Activated CD4-positive, alpha-beta T cell treated with anti-CD3 and anti-CD28 coated beads, Interleukin-2, amount 50 U/mL, for 48 hours (primary cell): ENCODE results near the gene UQCC5.

Experiments used
- DNase-seq, 2 experiments: peaks; one replicate each; pipeline ENCODE4 v3.0.0-alpha.2; 2020

Gene UQCC5

DNA sequence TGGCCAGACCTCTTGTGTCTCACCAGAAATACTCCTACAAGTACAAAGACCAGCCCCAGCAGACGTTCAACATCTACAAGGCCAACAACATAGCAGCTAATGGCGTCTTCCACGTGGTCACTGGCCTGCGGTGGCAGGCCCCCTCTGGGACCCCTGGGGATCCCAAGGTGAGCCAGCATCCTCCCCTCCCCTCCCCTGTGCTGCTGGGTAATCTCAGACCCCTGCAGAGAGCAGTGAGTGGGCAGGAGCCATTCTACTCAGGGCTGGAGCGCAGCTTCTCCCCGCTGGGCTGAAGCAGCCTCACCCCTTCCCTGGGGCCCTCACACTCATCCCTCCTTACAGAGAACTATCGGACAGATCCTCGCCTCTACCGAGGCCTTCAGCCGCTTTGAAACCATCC is 31.4 kb upstream of the UQCC5 start:
- DNase-seq = no peak

DNA sequence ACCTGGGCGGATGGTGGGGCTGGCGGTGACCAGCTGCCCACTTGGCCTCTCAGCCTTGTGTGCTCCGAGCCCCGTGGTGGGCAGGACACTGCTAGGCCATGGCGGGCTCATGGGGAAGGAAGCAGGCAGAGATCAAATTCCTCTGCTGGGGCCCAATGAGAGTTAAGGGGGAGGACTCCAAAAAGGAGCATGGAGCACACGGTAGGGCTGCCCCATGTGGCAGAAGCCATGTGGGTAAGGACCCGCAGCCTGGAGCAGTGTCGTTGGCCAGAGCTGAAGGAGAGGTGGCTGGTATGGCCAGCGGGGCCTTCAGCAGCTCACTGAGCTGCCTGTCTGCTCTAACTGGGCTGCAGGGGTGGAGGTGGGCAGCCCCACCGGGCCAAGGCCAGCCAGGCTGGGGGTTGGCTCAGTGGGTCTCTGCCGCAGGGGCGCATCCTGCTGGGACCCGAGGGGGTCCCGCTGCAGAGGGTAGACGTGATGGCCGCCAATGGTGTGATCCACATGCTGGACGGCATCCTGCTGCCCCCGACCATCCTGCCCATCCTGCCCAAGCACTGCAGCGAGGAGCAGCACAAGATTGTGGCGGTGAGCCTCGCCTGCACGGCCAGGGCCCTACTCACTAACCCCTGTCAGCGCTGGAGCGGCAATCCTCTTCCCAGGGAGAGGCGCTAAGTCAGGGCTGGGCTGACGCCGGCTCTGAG is 30.0 kb upstream of the UQCC5 start:
- no peak for DNase-seq

DNA sequence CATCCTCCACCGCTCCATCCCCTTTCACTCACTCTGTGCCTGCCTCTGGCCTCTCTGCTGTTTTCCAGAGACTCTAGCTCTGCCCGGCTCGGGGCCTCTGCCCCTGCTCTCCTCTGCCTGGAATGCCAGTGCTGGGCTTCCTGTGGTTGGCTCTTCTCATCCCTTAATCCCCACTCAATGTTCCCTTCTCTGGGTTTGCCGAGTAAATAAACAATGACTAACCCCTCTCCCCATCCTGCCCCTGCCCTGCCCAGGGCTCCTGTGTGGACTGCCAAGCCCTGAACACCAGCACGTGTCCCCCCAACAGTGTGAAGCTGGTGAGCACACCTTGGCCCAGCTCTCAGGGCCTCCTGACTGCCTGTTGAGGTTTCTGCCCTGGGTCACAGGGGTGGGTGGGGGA is 29.0 kb upstream of the UQCC5 start:
- DNase-seq = no peak

DNA sequence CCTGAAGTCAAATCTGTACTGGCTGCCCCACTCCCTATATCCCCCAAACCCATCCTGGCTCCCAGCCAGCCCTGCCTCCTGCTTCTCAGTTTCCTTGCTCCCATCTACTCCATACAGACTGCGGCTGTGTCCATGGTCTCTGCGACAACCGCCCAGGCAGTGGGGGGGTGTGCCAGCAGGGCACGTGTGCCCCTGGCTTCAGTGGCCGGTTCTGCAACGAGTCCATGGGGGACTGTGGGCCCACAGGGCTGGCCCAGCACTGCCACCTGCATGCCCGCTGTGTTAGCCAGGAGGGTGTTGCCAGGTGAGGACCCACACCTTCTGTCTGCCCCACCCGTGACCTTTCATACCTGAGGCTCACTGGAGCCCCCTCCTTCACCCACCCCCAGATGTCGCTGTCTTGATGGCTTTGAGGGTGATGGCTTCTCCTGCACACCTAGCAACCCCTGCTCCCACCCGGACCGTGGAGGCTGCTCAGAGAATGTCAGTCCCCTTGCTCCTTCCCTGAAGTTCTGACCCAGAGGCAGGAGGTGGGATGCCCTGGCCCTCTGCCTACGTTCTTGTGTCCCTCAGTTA is 26.6 kb upstream of the UQCC5 start:
- no peak for DNase-seq

DNA sequence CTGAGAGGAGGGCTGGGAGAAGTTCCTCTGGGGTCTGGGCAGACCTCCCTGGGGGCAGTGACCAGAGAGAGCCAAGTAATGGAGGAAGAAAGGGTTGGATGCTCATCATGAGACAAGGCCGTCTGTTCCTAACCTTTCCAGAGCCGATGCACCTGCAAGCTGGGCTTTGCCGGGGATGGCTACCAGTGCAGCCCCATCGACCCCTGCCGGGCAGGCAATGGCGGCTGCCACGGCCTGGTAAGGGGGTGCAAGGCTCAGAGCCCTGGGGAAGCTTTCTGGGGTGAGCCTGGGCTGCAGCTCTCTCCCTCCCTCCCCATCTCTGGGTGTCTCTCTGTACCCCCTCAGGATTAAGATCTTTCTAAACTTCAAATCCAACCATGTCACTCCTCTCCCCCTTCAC is 24.9 kb upstream of the UQCC5 start:
- DNase-seq = no peak

DNA sequence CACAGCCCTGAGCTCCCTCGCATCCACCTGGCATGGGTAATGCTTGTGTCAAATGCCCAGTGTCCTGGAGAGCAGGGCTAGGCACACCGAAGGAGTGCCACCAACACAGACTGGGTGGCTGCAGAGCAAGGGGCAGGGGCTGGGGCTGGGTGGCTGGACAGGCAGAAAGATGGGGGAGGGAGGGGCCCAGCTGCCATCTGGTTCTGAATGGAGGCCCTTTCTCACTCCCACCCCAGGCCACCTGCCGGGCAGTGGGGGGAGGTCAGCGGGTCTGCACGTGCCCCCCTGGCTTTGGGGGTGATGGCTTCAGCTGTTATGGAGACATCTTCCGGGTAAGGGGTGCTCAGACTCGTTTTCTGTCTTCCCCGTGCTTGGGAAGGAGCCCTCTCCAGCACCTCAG is 24.3 kb upstream of the UQCC5 start:
- DNase-seq = no peak

DNA sequence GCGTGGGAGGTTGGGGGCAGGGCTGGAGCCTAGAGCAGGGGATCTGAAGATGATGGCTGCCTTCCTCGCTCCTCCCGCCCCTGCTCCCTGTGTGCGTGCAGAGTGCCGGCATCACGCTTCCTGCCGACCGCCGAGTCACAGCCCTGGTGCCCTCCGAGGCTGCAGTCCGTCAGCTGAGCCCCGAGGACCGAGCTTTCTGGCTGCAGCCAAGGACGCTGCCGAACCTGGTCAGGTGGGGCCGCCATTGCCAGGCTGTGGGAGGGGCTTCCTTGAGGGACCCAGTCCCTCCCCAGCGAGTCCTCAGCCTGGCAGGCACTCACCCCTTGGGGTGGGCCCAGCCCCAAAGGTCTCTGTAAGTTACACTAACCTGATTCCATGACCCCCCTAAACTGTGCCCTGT is 23.7 kb upstream of the UQCC5 start:
- DNase-seq = no peak

DNA sequence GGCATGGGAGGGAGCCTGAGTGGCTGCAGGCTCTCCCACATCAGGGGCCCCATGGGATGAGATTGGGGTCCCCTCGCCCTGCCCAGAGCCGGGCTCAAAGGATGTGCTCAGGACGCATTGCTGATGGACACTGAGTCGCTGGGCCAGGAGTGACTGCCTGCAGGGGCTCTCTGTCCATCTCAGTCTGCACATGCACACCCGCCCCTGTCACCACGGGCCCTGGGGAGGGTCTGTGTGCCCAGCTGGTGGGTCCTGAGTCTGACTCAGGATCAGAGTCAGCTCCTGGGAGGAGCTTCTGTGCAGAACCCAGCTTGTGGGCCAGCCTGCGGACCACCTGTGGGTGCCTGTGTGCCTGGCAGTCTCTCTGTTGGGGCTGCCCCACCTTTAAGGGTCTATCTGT is 23.1 kb upstream of the UQCC5 start:
- DNase-seq = no peak

DNA sequence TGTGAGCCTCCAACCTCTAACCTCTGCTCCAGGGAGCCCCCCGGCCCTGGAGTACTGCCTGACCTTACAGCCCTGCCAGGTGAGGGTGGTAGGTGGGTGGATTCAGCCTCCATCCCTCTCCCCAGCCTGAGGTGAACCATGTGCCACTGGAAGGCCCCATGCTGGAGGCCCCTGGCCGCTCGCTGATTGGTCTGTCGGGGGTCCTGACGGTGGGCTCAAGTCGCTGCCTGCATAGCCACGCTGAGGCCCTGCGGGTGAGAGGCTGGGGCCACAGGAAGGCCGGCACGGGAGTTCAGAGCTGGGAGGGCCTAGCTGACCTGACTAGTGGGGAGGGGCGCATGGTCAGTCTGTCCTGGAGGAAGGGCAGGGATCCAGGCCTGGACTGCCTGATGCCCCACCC is 21.8 kb upstream of the UQCC5 start:
- DNase-seq = no peak

DNA sequence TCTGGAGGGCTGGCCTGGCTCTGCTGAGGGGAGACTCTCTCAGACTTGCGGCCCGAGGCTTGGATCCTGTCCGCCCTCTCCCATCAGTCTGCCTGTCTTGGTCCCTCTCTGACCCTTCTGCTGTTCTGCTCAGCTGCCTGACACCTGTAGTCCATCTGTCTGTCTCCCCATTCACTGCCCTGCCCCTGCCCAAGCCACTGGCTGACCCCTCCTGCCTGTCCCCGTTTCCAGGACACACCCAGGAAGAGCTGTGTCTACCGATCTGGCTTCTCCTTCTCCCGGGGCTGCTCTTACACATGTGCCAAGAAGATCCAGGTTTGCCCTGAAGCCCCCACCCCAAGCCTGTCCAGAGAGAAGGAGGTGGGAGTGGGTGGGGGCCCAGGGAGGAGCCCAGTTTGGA is 21.2 kb upstream of the UQCC5 start:
- DNase-seq = no peak

DNA sequence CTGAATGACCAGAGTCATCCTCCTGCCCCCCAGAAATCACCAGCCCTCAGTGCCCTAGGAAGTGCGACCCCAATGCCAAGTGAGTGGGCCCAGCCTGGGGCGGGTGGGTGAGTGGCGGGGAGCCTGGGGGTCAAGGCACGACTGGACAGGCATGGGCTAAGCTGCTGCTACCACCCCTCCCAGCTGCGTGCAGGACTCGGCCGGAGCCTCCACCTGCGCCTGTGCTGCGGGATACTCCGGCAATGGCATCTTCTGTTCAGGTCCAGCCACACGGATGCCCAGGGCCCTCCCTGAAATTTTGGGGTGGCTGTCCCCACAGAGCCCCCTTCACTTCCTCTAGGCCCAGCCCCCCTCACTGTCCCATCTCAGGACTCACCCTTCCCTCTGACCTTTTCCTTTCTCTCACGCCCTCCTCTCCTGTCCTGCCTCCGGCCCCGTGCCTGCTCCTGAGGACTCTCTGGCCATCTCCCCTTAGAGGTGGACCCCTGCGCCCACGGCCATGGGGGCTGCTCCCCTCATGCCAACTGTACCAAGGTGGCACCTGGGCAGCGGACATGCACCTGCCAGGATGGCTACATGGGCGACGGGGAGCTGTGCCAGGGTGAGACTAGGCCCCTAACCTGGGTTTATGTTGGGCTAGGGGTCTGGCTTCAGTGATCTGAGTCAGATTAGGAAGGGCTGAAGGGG is 19.8 kb upstream of the UQCC5 start:
- DNase-seq = no peak

DNA sequence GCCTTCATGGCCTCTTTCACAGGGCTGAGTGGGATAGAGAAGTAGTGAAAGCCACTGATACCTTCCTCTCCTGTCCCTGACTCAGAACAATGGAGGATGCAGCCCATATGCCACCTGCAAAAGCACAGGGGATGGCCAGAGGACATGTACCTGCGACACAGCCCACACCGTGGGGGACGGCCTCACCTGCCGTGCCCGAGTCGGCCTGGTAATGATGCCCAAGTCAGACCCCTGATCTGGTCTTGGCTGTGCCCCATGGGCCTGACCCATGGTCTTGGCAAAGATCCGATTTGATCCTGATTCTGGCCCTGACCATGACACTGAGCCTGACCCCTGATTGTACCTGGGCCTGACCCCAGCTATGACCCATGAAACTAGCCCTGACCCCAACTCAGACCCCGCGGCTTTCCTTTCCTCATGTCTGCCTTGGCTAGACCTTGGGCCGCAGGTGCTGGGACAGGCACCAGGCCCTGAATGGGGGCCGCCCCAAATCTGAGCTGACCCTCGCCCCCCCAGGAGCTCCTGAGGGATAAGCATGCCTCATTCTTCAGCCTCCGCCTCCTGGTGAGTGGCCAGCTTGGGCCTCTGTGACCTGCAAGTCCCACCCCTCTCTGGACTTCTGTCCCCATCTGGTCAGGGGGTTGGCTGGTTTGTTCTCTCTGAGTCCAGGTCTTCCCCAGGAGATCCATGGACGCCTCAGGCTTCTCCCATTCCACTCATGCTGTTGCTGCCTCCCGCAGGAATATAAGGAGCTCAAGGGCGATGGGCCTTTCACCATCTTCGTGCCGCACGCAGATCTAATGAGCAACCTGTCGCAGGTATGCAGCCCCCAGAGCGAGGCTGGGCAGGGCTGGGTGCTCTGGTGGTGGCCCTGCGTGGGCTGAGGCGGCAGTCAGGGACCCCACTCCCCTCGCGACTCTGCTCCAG is 18.3 kb upstream of the UQCC5 start:
- DNase-seq = no peak

DNA sequence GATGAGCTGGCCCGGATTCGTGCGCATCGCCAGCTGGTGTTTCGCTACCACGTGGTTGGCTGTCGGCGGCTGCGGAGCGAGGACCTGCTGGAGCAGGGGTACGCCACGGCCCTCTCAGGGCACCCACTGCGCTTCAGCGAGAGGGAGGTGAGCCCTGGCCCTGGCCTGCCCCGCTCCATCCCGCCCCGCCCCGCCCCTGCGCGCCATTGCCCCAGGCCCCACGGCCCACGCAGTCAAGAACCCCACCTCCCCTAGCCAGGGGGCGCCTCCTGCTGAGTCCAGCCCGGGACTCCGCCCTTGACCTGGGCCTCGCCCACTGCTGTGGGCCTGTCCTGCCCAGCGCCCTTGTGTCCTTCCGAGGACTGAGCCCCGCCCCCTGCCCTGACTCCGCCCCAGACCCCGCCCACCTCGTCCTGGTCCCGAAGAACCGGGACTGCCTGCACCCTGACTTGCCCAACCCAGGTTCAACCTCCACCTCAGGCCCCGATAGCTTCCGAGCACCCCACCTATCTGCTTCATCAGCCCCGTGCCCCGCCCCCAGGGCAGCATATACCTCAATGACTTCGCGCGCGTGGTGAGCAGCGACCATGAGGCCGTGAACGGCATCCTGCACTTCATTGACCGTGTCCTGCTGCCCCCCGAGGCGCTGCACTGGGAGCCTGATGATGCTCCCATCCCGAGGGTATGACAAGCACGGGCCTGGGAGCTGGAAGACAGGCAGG is 17.5 kb upstream of the UQCC5 start:
- no peak for DNase-seq

DNA sequence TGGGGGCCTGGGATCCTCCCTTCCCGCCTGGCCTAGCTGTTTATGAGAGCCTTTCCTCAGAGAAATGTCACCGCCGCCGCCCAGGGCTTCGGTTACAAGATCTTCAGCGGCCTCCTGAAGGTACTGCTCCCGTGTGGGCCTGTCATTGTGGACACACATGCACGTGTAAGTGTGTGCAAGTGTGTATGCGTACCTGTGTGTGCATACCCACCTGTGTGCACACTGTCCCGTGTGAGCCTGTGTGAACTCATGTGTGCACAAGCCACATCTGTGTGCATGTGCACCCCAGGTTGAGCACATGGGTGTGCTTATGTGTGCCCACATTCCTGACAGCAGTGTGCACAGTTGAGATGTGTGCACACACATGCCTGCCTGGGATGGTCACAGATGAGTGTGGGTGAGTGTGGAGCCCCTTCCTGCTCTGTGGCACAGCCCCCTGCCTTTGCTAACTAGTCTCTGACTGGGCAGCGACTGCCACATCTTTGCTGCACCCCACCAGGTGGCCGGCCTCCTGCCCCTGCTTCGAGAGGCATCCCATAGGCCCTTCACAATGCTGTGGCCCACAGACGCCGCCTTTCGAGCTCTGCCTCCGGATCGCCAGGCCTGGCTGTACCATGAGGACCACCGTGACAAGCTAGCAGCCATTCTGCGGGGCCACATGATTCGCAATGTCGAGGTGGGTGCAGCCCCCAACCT is 16.8 kb upstream of the UQCC5 start:
- DNase-seq = no peak

DNA sequence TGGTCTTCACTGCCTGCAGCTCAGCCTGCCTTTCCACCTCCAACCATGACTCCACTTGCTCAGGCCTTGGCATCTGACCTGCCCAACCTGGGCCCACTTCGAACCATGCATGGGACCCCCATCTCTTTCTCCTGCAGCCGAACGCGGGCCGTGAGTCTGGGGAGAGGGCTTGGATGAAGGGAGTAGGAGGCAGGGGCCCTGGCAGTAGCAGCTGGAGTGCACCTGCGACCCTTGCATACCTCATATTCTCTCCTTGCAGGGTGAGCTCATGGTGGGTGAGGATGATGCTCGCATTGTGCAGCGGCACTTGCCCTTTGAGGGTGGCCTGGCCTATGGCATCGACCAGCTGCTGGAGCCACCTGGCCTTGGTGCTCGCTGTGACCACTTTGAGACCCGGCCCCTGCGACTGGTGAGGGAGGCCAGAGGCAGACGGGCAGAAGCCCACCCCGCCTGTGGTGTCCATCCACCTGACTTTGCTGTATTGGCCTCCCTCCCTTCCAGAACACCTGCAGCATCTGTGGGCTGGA is 16.2 kb upstream of the UQCC5 start:
- DNase-seq = no peak

DNA sequence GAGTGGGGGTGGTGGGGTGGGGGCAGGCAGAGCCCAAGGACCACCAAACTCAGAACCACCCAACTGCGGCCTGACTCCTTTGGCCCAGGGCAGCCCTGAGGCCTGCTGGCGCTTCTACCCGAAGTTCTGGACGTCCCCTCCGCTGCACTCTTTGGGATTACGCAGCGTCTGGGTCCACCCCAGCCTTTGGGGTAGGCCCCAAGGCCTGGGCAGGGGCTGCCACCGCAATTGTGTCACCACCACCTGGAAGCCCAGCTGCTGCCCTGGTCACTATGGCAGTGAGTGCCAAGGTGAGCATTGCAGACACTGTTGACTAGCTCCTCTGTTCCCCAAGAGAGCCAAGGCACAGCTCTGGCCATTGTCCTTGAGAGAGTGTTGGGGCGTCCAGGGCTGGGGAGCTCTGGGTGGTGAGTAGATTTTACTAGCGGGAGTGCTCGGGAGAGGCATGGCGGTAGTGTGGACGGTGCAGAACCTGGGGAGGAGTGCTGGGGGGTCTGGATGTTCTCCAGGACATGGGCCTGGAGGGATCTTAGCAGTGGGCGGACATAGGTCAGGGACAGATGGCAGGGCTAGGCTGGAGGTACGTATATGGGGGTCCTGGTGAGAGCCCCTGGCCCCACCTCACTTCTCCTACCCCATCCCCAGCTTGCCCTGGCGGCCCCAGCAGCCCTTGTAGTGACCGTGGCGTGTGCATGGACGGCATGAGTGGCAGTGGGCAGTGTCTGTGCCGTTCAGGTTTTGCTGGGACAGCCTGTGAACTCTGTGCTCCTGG is 15.5 kb upstream of the UQCC5 start:
- DNase-seq = no peak

DNA sequence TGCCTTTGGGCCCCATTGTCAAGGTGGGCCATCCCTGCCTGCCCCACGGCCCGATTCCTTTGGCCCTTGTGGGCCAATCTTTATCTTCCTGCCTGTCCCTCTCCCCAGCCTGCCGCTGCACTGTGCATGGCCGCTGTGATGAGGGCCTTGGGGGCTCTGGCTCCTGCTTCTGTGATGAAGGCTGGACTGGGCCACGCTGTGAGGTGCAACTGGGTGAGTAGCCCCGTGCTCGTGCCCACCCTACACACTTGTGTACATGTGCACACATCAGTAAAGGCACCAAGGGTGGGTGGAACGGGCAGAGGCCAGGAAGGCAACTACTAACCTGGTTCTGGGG is 14.9 kb upstream of the UQCC5 start:
- no peak for DNase-seq

DNA sequence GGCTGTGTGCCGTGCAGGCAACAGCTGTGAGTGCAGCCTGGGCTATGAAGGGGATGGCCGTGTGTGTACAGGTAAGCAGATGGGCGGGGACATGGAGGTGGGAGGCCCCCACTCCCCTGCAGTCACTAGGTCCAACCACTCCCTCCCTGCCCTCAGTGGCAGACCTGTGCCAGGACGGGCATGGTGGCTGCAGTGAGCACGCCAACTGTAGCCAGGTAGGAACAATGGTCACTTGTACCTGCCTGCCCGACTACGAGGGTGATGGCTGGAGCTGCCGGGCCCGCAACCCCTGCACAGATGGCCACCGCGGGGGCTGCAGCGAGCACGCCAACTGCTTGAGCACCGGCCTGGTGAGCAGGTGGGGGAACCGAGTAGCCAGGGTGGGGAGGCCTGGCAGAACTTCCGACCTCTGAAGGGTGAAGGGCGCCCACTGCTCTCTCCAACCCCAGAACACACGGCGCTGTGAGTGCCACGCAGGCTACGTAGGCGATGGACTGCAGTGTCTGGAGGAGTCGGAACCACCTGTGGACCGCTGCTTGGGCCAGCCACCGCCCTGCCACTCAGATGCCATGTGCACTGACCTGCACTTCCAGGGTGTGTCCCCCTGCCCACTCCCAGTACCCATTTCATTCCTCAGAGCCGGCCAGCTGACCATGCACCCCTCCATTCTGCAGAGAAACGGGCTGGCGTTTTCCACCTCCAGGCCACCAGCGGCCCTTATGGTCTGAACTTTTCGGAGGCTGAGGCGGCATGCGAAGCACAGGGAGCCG is 14.3 kb upstream of the UQCC5 start:
- no peak for DNase-seq

DNA sequence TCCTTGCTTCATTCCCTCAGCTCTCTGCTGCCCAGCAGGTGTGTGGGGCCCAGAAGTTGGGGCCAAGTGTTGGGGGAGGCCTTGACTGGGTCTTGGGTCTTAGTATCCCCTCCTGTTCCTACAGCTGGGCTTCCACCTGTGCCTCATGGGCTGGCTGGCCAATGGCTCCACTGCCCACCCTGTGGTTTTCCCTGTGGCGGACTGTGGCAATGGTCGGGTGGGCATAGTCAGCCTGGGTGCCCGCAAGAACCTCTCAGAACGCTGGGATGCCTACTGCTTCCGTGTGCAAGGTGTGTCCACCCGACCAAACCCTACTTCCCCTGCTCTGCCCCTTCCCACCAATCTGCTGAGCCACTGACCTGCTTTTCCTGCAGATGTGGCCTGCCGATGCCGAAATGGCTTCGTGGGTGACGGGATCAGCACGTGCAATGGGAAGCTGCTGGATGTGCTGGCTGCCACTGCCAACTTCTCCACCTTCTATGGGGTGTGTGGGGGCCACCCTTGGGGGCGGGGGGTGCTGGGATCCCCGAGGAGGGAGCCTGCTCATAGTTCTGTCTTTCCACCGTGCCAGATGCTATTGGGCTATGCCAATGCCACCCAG is 13.7 kb upstream of the UQCC5 start:
- DNase-seq = no peak
